ENCODE data around the gene WDSUB1.

WDSUB1 gene, protein sequence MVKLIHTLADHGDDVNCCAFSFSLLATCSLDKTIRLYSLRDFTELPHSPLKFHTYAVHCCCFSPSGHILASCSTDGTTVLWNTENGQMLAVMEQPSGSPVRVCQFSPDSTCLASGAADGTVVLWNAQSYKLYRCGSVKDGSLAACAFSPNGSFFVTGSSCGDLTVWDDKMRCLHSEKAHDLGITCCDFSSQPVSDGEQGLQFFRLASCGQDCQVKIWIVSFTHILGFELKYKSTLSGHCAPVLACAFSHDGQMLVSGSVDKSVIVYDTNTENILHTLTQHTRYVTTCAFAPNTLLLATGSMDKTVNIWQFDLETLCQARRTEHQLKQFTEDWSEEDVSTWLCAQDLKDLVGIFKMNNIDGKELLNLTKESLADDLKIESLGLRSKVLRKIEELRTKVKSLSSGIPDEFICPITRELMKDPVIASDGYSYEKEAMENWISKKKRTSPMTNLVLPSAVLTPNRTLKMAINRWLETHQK

DNA sequence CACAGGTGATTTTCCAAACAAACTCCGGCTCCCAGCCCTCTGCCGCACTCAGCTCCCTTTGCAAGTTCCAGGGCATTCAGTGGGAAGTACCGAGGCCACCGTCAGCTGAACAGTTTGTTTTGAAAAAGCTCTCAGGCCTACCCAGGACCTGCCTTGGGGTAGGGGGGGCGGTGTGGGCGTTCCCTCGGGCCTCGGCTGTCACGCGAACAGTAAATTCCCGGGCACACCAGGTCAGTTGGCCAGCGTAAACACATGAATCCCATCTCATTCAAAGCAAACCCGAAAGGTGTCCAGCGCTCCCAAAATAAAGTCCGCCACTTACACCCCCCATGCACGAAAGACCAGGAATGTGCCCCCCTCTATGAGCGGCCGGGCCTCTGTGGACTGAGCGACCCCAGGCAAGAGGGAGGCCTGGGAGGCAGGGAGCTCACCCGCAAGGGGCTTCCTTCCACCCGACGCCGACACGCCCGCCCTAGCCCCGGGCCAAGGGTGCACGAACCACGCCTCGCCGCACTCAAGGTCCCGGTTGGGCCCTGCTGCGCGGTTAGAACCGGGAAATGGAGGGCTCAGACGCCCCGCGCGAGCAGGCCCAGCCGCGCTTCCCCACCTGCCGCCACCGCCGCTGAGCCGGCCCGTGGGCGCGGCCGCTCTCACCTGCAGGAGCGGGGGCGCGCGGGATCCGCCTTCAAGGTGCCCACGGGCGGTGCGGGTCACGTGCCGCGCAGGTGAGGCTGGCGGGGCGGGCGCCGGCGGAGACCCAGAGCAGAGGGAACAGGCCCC, at the start of gene WDSUB1:
Gene WDSUB1, minus strand, starts transcription at position 775 of the 780 bp plus-strand sequence. CDS start 3,634 bp downstream, outside the sequence.
- peak in 1 of 2 donors; percentile 40 for DNase-seq (ENCODE audit: low read depth in 2 of 2)

DNA sequence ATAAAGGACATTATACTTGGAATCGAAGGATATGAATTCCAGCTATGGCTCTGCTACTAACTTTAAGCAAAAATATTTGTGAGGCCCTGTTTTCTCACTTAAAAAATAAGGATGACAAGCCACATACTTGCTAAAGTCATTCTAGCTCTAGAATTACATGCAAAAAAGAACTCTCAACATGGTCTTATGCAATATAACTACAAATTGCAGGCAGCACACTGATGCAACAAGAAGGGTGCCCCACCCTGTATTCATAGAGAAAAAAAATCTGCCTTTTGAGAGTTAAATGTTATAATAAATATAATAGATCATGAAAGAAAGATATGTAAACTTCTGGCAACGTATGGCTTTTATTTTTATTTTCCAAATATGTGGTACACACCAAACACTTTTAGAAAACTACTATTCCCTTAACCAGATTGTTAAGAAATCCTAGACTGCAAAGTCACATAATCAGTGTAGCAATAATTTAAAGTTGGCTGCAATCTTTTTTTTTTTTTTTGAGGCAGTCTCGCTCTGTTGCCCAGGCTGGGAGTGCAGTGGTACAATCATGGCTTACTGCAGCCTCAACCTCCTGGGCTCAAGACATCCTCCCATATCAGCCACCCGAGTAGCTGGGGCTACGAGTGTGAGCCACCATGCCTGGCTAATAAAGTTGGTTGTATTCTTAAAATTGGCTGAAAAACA, 40.2 kb upstream of the WDSUB1 start:
- no peak for DNase-seq (ENCODE audit: low read depth in 2 of 2)

DNA sequence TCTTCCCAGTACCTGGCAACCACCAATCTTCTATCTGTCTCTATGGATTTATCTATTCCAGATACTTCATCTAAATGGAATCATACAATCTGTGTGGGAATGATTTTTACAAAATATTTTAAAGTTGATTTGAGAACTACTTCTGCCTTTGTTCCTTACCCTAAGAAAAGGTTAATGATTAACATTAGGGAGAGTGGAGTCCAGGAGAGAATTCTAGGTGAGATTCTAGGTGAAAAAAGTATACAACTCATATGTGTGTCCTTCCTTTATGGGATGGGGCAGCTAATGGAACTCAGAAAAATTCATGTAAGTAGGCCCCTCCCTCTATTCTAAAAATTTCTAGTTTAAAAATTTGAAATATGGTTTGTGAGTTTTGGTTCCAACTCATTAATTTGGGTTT, 35.9 kb upstream of the WDSUB1 start:
- DNase-seq (ENCODE audit: low read depth in 2 of 2) = no peak

DNA sequence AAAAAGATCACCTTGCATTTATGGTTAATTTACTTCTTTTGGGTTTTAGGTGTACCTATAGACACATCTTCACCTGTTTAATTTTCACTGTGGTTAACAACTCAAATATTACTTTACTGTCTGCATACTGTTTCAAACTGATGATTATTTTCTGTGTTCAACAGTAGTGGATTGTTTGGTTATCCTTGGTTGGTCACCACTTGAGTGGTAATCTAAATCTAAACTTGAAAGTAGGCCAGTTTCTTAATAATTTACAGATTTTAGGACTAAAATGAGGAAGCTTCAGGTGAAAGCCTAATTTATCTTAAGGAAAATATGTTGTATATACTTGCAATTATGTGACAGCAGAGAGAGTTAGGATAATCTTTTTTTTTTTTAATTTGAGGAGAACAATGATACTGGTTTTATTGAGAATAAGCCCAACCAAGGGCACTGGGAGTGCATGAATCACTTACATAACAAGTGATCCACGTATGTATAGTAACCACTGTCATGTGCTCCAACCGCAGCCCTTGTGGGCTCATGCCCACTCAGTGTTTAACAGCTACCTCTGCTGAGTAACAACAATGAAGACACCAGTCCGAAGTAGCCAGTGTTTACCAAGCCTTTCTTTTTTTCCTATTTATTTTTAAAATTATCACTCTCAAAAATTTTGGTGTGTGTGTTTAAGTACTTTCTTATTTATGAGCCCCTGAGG, 31.0 kb upstream of the WDSUB1 start:
- no peak for DNase-seq (ENCODE audit: low read depth in 2 of 2)

DNA sequence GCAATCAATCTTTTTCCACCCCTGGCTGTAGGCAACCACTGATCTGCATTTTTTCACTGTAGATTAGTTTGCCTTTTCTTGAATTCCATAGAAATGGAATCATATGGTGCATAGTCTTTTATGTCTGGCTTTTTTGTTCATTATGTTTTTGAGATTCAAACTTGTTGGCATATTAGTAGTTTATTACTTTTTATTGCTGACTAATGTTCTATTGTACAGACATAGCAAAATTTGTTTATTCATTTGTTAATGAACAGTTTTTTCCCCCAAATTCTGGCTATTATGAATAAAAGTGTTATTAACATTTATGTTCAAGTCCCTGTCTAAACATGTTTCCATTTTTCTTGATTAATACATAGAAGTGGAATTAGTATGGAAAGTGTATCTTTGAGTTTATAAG, 21.4 kb upstream of the WDSUB1 start:
- DNase-seq (ENCODE audit: low read depth in 2 of 2) = no peak

DNA sequence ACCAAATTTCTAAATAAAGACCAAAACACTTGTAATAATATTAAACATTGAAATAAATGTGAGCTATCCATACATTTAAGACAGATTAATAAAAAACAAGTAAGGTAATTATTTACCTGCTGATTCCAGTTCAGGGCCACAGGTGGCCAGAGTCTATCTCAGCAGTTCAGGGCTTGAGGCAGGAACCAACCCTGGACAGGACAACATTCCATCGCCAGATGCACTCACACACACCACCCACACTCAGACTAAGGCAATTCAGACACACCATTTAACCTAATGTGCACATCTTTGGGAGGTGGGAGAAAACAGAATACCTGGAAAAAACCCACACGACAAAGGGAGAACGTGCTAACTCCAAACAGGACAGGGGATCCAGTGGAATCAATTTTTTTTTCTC, 14.1 kb upstream of the WDSUB1 start:
- no peak for DNase-seq (ENCODE audit: low read depth in 2 of 2)

DNA sequence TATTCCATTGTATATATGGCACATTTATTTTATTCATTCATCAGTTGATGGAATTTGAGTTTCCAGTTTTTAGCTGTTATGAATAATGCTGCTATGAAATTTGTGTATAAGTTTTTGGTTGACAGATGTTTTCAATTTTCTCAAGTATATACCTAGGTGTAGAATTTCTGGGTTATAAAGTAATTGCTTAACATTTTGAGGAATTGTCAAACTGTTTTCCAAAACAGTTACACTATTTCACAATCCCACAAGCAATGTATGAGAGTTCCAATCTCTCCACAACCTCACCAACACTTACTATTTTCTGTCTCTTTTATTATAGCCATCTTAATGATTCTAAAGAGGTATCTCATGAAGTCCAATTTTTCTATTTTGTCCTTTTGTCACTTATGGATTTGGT, 12.5 kb upstream of the WDSUB1 start:
- no peak for DNase-seq (ENCODE audit: low read depth in 2 of 2)

DNA sequence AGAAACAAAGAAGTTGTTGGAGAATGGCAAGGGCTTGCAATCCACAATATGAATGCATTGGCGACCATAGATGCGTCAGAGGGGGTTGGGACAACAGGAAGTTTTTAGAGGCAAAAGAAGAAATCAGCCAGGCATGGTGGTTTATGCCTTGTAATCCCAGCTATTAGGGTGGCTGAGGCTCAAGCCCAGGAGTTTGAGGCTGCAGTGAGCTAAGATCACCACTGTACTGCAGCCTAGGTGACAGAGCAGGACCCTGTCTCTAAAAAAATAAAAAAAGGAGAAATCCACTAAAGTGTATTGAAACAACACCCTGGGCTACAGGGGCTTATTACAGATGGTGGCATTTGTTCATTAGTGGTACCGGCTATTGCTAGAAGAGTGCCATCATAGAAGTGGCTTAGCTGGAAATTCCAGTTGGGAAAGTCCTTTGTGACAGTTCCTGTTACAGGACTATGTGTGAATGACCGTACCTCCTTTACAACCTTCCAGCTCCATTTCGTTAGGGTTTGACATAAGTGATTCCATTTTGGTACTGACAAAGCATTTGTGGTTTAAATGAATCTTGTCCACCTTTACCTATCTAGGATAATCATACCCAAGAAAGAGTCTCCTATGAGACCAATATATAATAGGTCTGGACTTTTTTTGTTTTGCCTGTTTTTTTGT, 10.7 kb upstream of the WDSUB1 start:
- no peak for DNase-seq (ENCODE audit: low read depth in 2 of 2)

DNA sequence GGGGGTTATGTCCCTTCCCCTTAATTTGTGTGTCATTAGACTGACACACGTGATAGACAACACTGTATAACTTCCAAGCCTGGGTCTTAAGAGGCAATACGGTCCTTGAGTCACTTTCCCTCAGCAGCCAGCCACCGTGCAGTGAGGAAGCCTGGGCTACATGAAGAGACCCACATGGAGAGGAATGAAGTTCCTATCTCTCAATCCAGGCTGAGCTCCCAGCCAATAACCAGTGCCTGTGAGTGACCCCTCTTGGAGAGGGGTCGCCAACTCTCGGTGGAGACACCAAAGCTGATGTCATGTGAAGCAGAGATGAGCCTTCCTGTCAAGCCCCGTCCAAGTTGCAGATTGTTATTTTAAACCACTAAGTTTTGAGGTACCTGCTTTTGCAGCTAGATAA, 5.7 kb upstream of the WDSUB1 start:
- no peak for DNase-seq (ENCODE audit: low read depth in 2 of 2)

DNA sequence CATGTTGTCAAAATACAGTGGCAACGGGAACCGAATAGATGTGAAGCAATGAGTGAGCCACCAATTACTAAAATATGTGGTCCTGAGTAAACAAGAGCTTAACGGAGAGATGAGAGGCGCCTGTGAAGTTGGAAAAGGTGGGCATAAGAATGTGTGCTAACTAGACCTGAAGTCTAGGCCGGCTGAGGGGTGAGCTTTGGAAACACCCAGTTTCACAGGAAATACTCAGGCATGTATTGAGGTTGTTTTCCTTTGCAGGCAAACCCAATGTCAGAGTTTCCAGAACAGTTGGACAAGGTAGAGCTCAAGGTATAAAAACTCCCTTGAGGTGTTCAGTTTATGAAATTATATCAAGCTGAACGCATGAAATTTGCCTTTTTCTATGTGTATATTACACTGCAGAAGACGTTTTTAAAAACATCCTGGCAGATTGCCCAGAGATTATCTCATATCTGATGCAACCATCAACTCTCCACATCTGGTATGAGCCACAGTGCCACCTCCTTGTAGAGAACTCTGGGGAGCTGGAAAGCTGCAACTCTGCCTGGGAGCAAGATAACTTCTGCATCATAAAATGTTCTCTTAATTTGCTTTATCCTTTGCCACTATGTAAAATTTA, 3.9 kb upstream of the WDSUB1 start:
- DNase-seq (ENCODE audit: low read depth in 2 of 2) = no peak

DNA sequence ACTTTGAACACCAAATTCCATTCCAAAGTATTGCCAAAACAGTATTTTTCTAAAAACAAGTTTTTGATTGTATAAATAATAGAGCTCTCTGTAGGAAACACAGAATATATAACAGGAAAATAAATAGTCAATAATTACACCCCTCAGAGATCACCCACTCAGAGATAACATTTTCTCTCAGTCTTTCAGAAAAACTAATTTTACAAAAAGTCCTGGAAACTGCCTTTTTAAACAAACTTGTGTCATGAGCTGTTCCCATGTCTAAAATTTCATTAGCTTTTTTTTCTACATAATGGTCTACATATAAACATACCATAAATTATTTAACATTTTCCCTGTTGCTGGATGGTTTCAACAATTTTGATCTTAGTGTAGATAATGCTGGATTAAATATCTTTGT, 1.2 kb upstream of the WDSUB1 start:
- no peak for DNase-seq (ENCODE audit: low read depth in 2 of 2)

DNA sequence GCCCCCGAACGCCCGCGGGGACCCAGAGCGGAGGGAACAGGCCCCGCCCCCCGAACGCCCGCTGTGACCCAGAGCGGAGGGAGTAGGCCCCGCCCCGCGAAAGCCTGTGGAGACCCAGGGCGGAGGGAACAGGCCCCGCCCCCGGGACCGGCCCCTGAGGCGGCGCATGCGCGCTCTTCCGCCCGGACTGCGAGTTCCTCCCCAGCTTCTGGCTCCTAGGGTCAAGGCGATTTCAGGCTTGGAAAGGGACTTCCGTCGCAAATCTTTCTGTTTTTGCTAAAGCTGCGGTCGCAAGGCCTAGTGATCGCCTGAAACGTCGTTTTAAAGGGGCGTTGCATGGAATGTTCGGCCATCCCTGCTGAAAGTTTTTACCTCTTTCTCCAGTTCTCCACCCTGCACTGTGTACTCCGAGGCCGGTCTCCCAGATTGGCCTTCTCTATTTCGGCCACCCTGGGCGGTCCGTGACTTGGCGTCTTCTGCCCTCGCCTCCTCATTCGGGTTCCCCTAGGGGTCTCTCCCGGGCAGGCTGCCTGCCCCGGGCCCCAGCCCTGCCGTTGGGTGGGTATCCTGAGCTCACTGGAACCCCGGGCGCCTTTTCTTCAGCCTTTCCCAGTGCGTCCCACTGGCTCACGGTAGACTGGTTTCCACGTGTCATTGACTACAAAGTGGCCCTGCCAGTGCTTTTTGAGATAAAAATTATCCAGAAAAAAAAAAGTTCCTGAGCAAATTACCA, 372 bp upstream of the WDSUB1 start:
- peak; percentile 94 to 97 for DNase-seq (ENCODE audit: low read depth in 2 of 2)

DNA sequence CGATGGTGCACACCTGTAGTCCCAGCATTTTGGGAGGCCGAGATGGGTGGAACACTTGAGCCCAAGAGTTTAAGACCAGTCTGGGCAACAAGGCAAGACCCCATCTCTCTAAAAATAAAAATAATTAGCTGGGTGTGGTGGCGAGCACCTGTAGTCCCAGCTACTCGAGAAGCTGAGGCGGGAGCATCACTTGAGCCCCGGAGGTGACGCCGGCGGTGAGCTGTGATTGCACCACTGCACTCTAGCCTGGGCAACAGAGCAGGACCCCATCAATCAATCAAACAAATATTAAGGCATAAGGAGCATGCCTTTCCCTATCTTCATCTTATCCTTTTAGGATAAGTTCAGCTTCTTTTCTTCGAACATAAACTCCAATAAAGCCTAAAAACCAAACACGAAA, 1.1 kb downstream of the WDSUB1 start:
- no peak for DNase-seq (ENCODE audit: low read depth in 2 of 2)

DNA sequence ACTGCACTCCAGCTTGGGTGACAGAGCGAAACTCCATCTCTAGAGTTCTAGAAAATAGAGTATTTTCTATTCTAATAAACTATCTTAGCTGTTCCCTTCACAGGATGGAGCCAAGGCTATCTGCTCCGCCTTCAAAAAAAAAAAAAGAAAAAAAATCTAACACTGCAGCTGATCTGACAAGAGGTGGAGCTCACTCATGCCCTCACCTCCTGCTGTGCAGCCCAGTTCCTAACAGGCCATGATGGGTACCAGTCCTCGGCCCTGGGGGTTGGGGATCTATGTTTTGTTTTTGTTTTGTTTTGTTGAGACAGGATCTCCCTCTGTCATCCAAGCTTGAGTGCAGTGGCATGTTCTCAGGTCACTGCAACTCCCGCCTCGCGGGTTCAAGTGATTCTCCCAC, 3.0 kb downstream of the WDSUB1 start:
- no peak for DNase-seq (ENCODE audit: low read depth in 2 of 2)

DNA sequence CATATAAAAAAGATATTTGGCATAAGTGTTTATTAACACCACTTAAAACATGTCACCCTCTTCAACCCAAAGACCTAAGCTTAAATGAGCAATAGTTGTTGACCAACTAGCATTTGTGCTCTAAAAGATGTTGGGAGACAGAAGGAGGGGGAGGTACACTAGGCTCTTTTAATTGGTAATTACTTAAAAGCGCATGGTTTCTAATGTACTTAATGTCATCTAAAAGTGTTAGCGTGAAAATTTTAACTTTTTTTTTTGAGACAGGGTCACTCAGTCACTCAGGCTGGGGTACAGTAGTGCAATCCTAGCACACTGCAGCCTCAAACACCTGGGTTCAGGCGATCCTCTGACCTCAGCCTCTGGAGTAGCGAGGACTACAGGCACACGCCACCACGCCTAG, 5.5 kb downstream of the WDSUB1 start:
- DNase-seq (ENCODE audit: low read depth in 2 of 2) = no peak

DNA sequence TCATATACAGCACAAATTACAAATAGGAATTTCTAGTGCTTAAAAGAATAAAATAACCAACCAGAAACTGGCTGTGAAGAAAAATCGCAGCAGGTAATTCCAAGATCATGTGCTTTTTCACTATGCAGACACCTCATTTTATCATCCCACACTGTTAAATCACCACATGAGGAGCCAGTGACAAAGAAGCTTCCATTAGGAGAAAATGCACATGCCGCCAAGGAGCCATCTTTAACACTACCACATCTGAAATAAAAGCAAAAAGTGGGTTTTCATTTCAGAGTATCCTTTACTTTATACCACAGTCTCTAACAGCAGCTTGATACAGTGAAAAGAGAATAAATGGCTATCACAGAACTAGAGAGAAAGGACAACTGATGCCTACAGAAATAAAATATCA, 6.8 kb downstream of the WDSUB1 start:
- no peak for DNase-seq (ENCODE audit: low read depth in 2 of 2)

DNA sequence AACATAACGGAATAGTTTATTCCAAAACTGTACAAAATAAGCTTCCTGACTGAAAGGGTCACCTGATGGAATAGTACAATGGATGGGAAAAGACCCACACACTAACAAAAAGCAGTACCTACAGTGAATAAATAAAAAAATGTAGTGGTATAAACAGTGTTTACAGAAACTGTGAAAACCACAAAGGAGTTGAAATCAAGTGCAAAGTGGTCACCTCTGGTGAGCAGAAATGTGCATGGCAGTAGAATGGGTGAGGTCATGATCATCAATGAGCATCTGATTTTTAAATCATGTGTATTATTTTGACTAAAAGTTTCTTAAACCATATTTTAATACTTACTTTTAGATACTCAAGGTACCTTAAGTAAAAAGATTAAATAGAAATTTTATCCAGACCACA, 11.4 kb downstream of the WDSUB1 start:
- DNase-seq (ENCODE audit: low read depth in 2 of 2) = no peak

DNA sequence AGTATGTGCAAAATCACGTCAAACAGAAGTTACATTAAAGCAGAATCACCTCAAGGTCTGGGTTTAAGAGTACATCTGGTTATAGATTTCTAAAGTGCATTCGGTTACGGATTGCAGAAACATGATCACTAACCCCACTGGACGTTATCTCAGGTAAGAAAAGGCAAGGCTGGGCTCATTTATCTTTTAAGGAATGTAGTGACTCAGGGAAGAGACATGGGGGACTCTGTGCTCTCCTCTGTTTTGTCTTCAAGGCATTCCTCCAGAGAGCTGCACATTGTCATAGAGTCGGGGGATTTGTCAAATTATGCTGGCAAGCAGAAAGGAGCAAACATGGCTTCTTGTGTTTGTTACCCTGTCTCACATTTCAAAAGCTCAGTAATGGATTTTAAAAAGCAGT, 14.3 kb downstream of the WDSUB1 start:
- DNase-seq (ENCODE audit: low read depth in 2 of 2) = no peak

DNA sequence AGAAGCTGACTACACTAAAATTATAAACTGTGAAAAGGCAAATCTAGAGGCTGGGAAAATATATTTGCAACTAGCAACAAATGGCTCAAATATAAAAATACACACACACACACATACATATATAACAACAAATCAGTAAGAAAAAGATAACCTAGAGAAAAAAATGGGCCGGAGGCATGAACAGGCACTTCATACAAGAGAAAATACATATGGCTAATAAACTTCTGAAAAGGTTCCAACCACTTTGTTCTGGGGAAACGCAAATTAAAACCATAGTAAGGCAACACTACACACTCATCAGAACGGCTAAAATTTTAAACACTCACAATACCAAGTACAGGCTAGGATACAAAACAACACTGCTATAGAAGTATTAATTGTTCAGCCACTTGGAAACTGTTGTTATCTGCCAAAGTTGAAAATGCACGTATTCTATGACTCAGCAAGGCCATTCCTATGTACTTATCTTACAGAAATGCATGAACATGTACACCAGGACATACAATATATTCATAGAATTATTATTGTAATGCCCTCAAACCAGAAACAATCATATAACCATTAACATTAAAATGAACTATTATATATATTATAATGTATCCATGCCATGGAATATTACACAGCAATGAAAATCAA, 15.6 kb downstream of the WDSUB1 start:
- DNase-seq (ENCODE audit: low read depth in 2 of 2) = no peak

DNA sequence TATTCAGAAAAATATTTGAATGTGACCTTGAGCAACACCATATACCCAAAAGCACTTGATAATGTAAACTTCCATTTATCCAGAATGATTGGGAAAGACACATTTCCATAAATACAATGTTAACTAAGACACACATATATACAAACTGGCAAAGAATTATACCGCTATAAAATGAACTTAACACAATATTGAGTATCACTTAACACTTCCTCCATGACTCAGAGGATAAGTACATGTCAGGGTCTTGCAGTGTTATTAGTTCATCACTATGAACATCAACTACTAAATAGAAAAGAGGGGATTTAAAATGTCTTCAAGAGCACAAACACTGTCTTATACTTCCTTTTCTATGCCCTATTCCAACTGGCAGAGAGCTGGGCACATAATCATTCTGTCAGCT, 18.6 kb downstream of the WDSUB1 start:
- DNase-seq (ENCODE audit: low read depth in 2 of 2) = no peak
